GM23248 (cell line): ENCODE data around the gene IRS4. TPM values are rescaled to one million over a fixed set of nuclear protein-coding genes. Genes with fewer than 3 reads are reported as not detected.
A peak's percentile ranks its signal among the peaks of the same experiment; 100 is the strongest.

Experiments
- DNase-seq: peaks from one replicate; pipeline ENCODE4 v3.0.0-alpha.2; 2015
- H2AFZ ChIP-seq: fragments of 200-600 bp; sonication (generic); 2 replicates; pipeline ENCODE4 v1.6.1; 2016; ENCODE audit warnings: antibody characterized with exemption
- H3F3A ChIP-seq: fragments of 200-600 bp; sonication (generic); 2 replicates; pipeline ENCODE4 v1.6.1; 2016; ENCODE audit warnings: mild to moderate bottlenecking, antibody characterized with exemption, mixed run types; ENCODE audit not compliant: insufficient read depth
- H3K27ac ChIP-seq: fragments of 200-600 bp; sonication (generic); 2 replicates; pipeline ENCODE4 v1.5.1; 2016; ENCODE audit warnings: mild to moderate bottlenecking
- H3K27me3 ChIP-seq: fragments of 200-600 bp; sonication (generic); replicated peaks from 2 replicates; pipeline ENCODE4 v1.6.1; 2016; ENCODE audit warnings: mild to moderate bottlenecking; ENCODE audit not compliant: insufficient read depth
- H3K36me3 ChIP-seq: fragments of 200-600 bp; sonication (generic); 2 replicates; pipeline ENCODE4 v1.6.1; 2016; ENCODE audit warnings: low read depth, mild to moderate bottlenecking
- H3K4me1 ChIP-seq: fragments of 200-600 bp; sonication (generic); 2 replicates; pipeline ENCODE4 v1.6.1; 2016; ENCODE audit warnings: mild to moderate bottlenecking; ENCODE audit not compliant: insufficient read depth
- H3K4me2 ChIP-seq: fragments of 200-600 bp; sonication (generic); one replicate; pipeline ENCODE4 v1.6.1; 2016; ENCODE audit warnings: mild to moderate bottlenecking; ENCODE audit not compliant: unreplicated experiment
- H3K4me3 ChIP-seq: fragments of 200-600 bp; sonication (generic); 2 replicates; pipeline ENCODE4 v1.5.1; 2016; ENCODE audit warnings: mild to moderate bottlenecking
- H3K79me2 ChIP-seq: fragments of 200-600 bp; sonication (generic); 2 replicates; pipeline ENCODE4 v1.6.1; 2016; ENCODE audit warnings: mild to moderate bottlenecking; ENCODE audit not compliant: insufficient read depth
- H3K9ac ChIP-seq: fragments of 200-600 bp; sonication (generic); 2 replicates; pipeline ENCODE4 v1.6.1; 2016; ENCODE audit warnings: mild to moderate bottlenecking
- H3K9me2 ChIP-seq: fragments of 200-600 bp; sonication (generic); 2 replicates; pipeline ENCODE4 v1.6.1; 2016; ENCODE audit warnings: mixed run types, mild to moderate bottlenecking, moderate library complexity; ENCODE audit not compliant: insufficient read depth
- H3K9me3 ChIP-seq: fragments of 200-600 bp; sonication (generic); one replicate; pipeline ENCODE4 v1.6.1; 2017; ENCODE audit warnings: low read depth
- H4K20me1 ChIP-seq: fragments of 200-600 bp; sonication (generic); 2 replicates; pipeline ENCODE4 v1.6.0; 2016; ENCODE audit not compliant: insufficient read depth
- EZH2 ChIP-seq: fragments of 200-600 bp; sonication (generic); IDR thresholded peaks from 2 replicates; pipeline ENCODE4 v1.6.1; 2018; ENCODE audit warnings: antibody characterized with exemption, mild to moderate bottlenecking; ENCODE audit not compliant: insufficient read depth, poor library complexity, severe bottlenecking
- EZH2phosphoT487 ChIP-seq: fragments of 200-600 bp; sonication (generic); IDR thresholded peaks from 2 replicates; pipeline ENCODE4 v1.6.1; 2018; ENCODE audit warnings: antibody characterized with exemption, moderate library complexity, mild to moderate bottlenecking, low read depth; ENCODE audit not compliant: insufficient read depth
- WGBS, 2 experiments: methylation state at CpG; one replicate each; pipeline ENCODE4 v1.1.6; 2015 to 2017; ENCODE audit warnings: low lambda C conversion rate in 2 of 2, low coverage in 1 of 2; ENCODE audit errors: missing lambda C conversion rate in 2 of 2; 5-methylcytosine and 5-hydroxymethylcytosine counted together
- in situ Hi-C: fragments of 300-500 bp; cut with MboI; formaldehyde crosslinking; loops from 2 replicates; pipeline ENCODE4 v1.15.0; 2020
- polyA plus RNA-seq: library from polyadenylated mRNA; unstranded; fragments of >200 nt; fragmentation: Nextera tagmentation; extraction: Ambion mirVana; gene quantifications from 2 replicates; pipeline ENCODE4 v1.2.1, GENCODE V29; 2016
- total RNA-seq: library from RNA; depleted of rRNA; stranded (reverse); fragments of >200 nt; shearing (Covaris generic); gene quantifications from 2 replicates; pipeline ENCODE4 v1.2.3, GENCODE V29; 2014

Gene IRS4
- total and polyA plus RNA-seq, 2 experiments from 2014 or later, result not detected

DNA sequence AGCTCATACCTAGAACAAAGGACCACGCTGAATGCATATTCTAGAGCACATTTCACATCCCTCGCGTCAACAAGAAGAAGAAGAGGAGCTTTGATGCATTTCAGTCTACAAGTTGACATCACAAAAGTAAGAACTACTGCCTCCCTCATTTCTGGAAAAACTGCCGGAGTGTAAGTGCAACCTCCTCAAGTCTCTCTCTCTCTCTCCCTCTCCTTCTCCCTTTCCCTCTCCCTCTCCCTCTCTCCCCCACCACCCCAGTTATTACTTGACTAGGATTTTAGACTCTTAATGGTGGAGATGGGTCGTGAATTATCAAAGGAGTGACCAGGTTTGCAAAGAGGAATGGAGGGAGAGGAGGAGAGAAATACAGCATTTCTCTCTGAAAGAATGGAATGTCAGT lies 1.4 kb upstream of the IRS4 start:
- Histone ChIP-seq H3K4me3 (no peak overlapping the region), H3K36me3 (no peaks in the 10 kb centered on the region), H3K9me3 (no peaks in the 10 kb centered on the region), H3K9me2 (no peaks in the 10 kb centered on the region), H3K4me1 (no peaks in the 10 kb centered on the region), H3K27me3 (peaks cover 9% of the 10 kb centered on the region; the same call in 1 of the 2 replicates), H3F3A (no peaks in the 10 kb centered on the region), H2AFZ (no peak overlapping the region), H4K20me1 (no peaks in the 10 kb centered on the region), H3K9ac (no peak overlapping the region), H3K4me2 (no peak overlapping the region), H3K79me2 (no peaks in the 10 kb centered on the region), H3K27ac (no peak overlapping the region)
- 80 to 86% methylated on average over 2 to 5 of the region's 5 CpGs for WGBS, 2 experiments
- in situ Hi-C loops, result no loop called here
- TF ChIP-seq EZH2, result no peak
- TF ChIP-seq EZH2phosphoT487, result no peak
- no peak for DNase-seq

- Histone ChIP-seq H4K20me1 (no peaks in the 10 kb centered on the region), H3K9ac (no peak overlapping the region), H3K79me2 (no peaks in the 10 kb centered on the region), H3F3A (no peaks in the 10 kb centered on the region), H3K9me3 (no peaks in the 10 kb centered on the region), H3K4me3 (peak overlapping the region; percentile 57), H2AFZ (peak overlapping the region; percentile 60), H3K4me2 (peak overlapping the region; percentile 65), H3K27me3 (peaks cover 15% of the 10 kb centered on the region), H3K4me1 (no peaks in the 10 kb centered on the region), H3K9me2 (no peaks in the 10 kb centered on the region), H3K36me3 (no peaks in the 10 kb centered on the region), H3K27ac (no peak overlapping the region)
- 3 to 4% methylated on average over 48 to 66 of the region's 82 CpGs for WGBS, 2 experiments
- TF ChIP-seq EZH2phosphoT487 (no peak), EZH2 (peak; percentile 45)
- in situ Hi-C loops, result no loop called here
- DNase-seq, result peak; percentile 32
Measured at GRCh38 chrX:108735679-108736508, 469 bp downstream of the IRS4 start.

DNA sequence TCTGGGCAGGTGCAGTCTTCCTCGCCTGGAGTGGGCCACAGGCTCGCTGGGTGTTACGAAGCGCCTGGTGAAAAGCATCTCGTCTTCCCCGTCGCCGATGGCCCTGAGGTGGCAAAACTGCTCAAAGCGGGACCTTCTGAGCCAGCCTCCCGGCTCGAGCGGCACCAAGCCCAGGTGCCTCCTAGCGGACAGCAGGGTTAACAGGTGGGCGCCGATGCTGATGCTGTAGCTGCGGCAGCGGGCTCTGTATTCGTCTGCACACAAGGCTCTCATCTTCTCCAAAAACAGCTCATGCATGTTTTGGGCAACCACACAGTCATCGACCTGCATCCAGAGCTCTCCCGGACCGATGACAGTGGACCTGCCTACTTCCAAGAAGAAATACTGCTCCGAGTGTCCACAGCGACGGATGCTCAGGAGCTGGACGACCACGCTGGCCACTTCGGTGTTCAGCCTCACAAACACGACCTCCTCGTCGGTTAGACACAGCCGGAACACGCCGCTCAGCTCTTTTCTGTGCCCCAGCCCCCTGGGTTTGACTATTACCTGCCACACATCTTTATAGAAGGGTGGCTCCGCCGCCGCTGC lies 1.2 kb downstream of the IRS4 start:
- H3K4me3 ChIP-seq, result peak overlapping the region; percentile 57; the same call in 1 of the 2 replicates
- H3K9ac ChIP-seq, result no peak overlapping the region
- H3K27ac ChIP-seq, result no peak overlapping the region
- TF ChIP-seq EZH2phosphoT487 (no peak), EZH2 (no peak)
- H3K9me2 ChIP-seq, result no peaks in the 10 kb centered on the region
- WGBS, 2 experiments, result 40 to 46% methylated on average over 15 to 21 of the region's 36 CpGs
- no peak overlapping the region for H3K4me2 ChIP-seq
- no peaks in the 10 kb centered on the region for H3K79me2 ChIP-seq
- no peaks in the 10 kb centered on the region for H3K36me3 ChIP-seq
- no peaks in the 10 kb centered on the region for H3F3A ChIP-seq
- in situ Hi-C loops, result no loop called here
- no peak for DNase-seq
- no peaks in the 10 kb centered on the region for H4K20me1 ChIP-seq
- H2AFZ ChIP-seq, result peak overlapping the region; percentile 60
- H3K9me3 ChIP-seq, result no peaks in the 10 kb centered on the region
- peaks cover 15% of the 10 kb centered on the region for H3K27me3 ChIP-seq
- H3K4me1 ChIP-seq, result no peaks in the 10 kb centered on the region

DNA sequence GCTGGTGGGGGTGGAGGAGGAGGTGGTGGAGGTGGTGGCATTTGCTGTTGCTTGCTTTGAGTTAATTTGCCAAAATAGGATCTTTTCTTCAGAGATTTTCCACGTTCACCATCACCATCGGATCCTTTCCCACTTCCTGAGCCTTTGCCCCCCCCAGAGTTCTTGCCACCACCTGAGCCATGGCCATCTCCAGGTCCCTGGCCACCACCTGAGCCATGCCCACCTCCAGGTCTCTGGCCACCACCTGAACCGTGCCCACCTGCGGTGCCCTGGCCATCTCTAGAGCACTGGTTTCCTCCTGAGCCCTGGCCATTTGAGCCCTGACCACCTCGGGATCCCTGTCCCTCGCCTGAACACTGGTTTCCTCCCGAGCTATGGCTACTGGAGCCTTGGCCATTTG lies 1.9 kb downstream of the IRS4 start:
- no peak for DNase-seq
- Histone ChIP-seq H3K9ac (no peak overlapping the region), H3K4me1 (no peaks in the 10 kb centered on the region), H3K36me3 (no peaks in the 10 kb centered on the region), H3K27ac (no peak overlapping the region), H3K4me2 (no peak overlapping the region), H3K9me2 (no peaks in the 10 kb centered on the region), H3K4me3 (no peak overlapping the region), H4K20me1 (no peaks in the 10 kb centered on the region), H3F3A (no peaks in the 10 kb centered on the region), H2AFZ (no peak overlapping the region), H3K79me2 (no peaks in the 10 kb centered on the region), H3K27me3 (peaks cover 15% of the 10 kb centered on the region), H3K9me3 (no peaks in the 10 kb centered on the region)
- WGBS, 2 experiments, result 50 to 60% methylated on average over 2 to 7 of the region's 7 CpGs
- TF ChIP-seq EZH2phosphoT487, result no peak
- in situ Hi-C loops, result no loop called here
